KOPT-K1 (cell line): Measurements from ENCODE around the gene PRXL2C.
"Not testable (repeated sequence)": the region's sequence is repeated elsewhere in the genome, so short reads cannot be mapped to it uniquely, and the experiment has no call there.

Experiments used
- H3K27ac ChIP-seq: fragments of 200-600 bp; sonication (generic); 2 replicates; pipeline ENCODE4 v1.5.1; 2016; ENCODE audit warnings: antibody characterized with exemption, mild to moderate bottlenecking, low read depth, low read length; ENCODE audit not compliant: poor library complexity, severe bottlenecking
- H3K36me3 ChIP-seq: fragments of 200-600 bp; sonication (generic); 2 replicates; pipeline ENCODE4 v1.5.1; 2017; ENCODE audit warnings: antibody characterized with exemption, mild to moderate bottlenecking, low read length, moderate library complexity; ENCODE audit not compliant: insufficient read depth
- H3K9me3 ChIP-seq: fragments of 200-600 bp; sonication (generic); 2 replicates; pipeline ENCODE4 v1.5.1; 2017; ENCODE audit warnings: antibody characterized with exemption, low read length, mild to moderate bottlenecking; ENCODE audit not compliant: insufficient read depth, poor library complexity, severe bottlenecking

PRXL2C gene

DNA sequence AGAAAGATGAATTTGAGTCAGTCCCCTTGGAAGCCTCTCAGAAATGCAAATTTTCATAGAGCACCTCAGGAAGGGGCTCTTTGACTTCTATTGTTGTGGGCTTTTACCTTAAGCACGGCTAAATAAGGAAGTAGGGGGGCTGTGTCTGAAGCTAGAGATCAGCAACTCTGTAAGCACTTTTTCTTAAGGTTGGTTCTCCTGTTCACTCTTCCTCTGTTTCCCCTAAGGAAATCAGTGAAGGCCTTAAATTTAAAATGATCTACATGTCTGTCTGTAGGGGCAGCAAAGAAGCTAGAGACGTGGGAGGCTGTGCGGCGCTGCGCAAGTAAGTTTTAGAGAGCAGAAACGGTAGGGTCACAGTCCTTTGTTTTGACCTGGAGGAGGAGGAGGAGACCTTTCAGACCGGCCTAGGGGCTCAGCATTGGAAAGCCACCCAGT is 34.3 kb downstream of the PRXL2C start:
- Histone ChIP-seq H3K36me3 (no peaks in the 10 kb centered on the region), H3K9me3 (no peaks in the 10 kb centered on the region), H3K27ac (no peak overlapping the region)

DNA sequence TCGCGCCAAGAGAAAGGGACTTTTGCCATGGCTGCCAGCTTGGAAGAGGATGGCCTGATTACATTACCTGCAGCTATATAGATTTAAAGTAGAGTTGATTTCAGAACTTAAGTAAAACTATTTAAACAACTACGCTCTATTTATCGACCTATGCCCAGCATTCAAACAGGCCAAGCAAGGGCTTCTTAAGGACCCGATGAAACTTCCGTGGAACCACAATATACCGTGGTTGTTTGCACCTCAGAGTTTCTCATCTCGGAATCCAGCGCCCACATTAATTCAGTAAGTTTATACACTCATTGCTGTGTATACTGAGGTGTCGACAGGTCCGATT is 35.0 kb downstream of the PRXL2C start:
- no peak overlapping the region for H3K27ac ChIP-seq
- no peaks in the 10 kb centered on the region for H3K36me3 ChIP-seq
- H3K9me3 ChIP-seq, result no peaks in the 10 kb centered on the region

DNA sequence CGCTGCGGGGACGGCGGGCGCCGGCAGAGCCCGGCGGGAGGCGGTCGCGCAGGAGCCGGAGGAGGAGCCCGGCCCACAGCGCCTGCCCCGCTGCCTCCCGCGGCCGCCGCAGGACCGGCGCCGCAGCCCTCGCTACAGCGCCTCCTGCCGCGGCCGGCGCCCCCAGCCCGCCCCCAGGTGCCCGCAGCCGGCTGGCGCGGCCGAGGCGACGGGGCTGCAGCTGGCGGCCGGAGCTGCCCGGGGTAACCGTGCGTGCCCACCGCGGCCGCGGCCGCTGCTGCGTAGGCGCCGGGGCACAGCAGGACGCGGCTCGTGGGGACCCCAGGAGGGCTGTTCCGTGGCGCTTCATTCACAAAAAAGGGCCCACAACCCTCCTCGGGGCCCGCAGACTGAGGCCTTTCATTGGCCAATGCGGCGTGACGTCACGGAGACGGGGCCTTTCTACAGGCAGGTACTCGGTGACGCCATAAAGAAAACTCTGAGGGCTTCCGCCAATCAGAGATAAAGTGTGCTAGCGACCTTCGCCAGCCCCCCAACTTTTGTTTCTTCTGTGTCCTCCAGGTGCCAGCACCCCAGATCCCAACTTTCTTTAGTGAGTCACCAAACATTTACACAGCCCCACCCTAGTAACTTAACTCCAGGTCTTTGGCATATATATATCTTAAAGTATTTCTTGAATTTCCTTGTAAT is 35.5 kb downstream of the PRXL2C start, which contains the start of gene CDC14B:
Gene CDC14B, minus strand, starts transcription at position 353 of the 690 bp plus-strand sequence. CDS start 465 bp downstream, outside the sequence.
- Histone ChIP-seq H3K36me3 (no peaks in the 10 kb centered on the region), H3K27ac (no peak within 1 kb of the TSS), H3K9me3 (no peaks in the 10 kb centered on the region)

DNA sequence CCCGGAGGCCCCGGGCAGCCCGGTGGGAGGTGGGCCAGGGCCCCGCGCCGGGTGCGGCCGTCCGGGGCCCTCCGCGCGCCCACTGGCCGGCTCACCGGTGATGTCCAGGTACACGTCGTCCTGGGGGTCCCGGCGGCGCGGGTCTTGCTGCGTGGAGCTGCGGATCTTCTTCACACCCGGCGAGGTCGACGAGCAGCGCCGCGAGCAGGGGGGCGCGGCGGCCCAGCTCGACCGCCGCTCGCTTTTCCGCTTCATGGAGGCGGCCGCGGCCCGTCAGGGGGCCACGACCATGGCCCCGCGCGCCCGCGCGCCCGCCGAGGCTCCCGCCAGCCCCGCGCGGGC is 36.0 kb downstream of the PRXL2C start:
- Histone ChIP-seq H3K36me3 (no peaks in the 10 kb centered on the region), H3K9me3 (no peaks in the 10 kb centered on the region), H3K27ac (no peak overlapping the region)

DNA sequence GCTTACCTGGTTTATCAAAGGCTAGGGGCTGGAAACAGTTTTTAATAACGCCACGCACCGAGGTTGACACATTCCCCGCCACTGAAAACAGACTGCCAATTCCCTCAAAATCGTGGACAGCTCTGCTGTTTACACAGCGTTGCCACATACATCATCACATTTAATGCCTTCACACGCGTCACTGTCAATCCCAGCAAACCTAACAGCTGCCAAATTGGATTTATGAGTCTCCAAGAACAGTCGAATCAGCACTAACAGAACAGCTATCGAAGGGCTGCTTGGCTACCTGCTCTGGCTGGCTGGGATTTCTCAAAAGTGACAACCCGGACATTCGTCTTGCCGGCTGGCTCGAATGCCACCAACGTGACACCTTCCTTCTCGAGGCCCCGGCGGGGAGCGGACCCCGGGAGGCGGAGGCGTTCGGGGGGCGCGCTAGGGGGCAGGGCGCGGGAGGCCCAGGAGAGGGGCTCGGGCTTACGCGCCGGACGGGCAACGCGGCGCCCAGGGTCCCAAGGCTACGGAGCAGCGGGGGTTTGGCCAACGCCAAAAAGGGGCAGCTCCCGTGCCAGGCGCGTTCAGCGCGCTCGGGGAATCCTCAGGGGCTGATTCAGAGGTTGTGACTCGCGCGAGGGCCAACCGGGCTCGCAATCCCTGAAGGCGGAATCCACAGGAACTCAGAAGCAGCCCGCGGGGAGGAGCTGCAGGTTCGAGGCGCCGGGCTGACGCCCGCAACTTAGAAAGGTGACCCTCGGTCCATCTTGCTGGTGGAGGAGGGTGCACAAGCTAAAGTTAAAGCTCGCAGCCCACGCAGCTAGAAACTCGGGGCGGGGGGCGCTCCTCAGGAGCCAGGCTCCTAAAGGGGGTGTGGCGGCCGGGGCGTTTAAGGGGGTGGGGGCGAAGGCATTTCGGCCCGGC is 36.7 kb downstream of the PRXL2C start:
- Histone ChIP-seq H3K9me3 (no peaks in the 10 kb centered on the region), H3K27ac (no peak overlapping the region), H3K36me3 (no peaks in the 10 kb centered on the region)

DNA sequence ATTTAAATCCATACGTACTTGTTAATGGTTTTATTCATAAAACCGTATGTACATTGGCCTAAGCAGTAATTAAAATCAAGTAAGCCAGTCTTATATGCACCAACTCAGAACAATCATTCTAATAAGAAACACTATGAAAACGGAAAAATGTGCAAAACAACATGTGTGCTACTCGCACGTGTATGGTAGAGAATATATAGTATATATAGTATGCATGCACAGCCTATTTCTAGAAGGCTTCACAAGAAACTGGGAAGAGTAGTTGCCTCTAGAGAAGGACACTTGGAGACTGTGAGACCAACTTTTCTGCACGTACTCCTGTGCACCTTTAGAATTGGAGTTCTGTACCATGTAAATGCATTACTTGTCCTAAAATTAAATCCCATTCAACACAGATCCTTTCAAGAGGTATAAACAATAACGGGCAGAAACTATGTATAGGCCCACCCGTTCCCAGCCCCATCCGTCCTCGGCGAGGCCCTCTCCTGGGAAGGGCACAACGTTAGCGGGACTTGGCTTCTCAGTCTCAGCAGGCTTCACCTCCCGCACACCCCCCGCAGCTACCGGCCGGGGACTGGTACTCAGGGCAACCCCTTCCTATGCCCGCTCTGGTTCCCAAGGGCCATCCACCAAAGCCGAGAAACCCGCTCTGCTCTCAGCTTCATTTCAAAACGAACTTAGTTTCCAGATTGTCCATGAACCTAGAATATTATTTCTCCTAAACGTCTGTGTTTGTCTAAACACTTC is 37.5 kb downstream of the PRXL2C start:
- Histone ChIP-seq H3K27ac (no peak overlapping the region), H3K9me3 (no peaks in the 10 kb centered on the region), H3K36me3 (no peaks in the 10 kb centered on the region)

DNA sequence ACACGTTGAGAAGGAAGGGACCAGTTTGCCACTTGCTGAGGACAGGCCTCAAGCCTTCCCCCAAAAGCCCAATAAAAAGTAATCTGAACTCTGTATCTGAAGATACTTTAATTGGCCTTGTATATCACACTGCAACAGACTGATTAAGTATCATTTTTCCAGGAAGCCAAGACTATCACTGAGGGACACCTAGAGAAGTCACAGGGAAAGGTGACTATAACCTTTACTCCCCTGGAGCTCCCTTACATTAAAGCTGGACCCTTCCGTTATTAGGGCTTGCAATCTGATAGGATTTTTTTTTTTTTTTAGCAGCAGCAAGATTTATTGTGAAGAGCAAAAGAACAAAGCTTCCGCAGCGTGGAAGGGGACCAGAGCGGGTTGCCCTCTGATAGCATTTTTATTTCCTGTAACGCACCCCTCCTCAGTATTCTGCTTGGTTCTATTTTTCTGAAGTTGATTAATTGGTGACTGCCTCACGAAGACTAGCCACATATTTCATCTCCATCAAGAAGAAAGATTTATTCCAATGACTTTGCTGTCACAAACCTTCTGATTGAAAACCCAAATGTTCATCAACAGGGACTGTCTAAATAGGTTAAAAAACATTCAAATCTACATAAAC is 38.2 kb downstream of the PRXL2C start:
- Histone ChIP-seq H3K27ac (no peak overlapping the region), H3K36me3 (no peaks in the 10 kb centered on the region), H3K9me3 (no peaks in the 10 kb centered on the region)

DNA sequence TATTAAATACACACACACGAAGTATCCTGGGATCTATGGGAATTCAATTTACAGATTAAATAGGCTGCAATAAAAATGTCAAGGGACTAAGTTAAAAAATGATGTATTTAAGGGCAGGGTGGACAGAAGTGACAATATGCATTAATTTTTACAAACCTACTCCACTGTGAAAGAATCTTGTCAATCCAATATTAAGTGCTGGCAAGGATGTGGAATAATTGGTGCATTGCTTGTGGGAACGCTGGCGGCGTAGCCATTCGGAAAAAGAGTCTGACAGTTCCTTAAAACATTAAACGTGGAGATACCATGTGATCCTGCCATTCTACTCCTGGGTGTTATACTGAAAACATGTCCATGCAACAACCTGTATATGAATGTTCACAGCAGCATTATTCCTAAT is 39.7 kb downstream of the PRXL2C start:
- H3K9me3 ChIP-seq, result no peaks in the 10 kb centered on the region
- H3K27ac ChIP-seq, result no peak overlapping the region
- no peaks in the 10 kb centered on the region for H3K36me3 ChIP-seq

DNA sequence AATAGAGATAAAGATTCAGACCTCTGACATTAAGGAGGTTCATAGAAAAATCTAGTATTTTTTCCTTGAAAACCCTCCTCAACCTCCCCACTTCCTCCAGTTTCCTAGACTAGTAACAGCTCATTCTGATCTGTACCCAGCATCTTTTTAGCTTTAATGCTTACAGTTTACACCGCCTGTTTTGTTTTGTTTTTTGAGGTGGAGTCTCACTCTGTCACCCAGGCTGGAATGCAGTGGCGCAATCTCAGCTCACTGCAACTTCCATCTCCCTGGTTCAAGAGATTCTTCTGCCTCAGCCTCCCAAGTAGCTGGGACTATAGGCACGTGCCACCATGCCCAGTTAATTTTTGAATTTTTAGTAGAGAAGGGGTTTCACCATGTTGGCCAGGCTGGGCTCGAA is 40.5 kb downstream of the PRXL2C start:
- H3K9me3 ChIP-seq, H3K27ac ChIP-seq, H3K36me3 ChIP-seq: not testable (repeated sequence)

DNA sequence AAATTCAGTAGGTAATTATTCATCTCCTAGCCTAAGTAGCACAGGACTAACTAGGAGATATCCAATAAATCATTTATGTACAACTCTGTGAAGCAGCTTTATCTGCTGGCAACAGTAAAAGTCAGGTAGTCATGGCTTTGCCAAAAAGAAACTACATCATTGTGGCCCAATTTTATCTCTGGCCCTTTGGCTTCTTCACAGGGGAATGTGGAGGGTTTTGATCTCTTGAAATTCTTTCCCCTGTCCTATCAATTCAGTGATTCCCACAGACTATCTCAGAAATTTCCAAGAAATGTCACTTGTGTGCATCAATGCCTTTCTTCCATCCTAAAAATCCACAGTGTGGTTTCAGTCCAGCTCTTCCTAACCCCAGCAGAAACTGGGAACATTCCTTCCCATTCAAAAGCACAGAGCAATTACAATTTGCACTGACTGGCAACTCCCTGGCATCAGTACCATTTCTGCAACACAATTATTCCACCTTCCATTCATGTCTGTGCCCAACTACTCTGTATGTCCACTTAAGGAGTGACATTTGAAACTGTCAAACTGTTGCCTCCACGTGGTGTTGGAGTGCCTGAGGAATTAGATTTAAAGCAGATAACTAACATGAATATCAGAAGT is 42.0 kb downstream of the PRXL2C start:
- Histone ChIP-seq H3K36me3 (no peaks in the 10 kb centered on the region), H3K9me3 (no peaks in the 10 kb centered on the region), H3K27ac (no peak overlapping the region)

DNA sequence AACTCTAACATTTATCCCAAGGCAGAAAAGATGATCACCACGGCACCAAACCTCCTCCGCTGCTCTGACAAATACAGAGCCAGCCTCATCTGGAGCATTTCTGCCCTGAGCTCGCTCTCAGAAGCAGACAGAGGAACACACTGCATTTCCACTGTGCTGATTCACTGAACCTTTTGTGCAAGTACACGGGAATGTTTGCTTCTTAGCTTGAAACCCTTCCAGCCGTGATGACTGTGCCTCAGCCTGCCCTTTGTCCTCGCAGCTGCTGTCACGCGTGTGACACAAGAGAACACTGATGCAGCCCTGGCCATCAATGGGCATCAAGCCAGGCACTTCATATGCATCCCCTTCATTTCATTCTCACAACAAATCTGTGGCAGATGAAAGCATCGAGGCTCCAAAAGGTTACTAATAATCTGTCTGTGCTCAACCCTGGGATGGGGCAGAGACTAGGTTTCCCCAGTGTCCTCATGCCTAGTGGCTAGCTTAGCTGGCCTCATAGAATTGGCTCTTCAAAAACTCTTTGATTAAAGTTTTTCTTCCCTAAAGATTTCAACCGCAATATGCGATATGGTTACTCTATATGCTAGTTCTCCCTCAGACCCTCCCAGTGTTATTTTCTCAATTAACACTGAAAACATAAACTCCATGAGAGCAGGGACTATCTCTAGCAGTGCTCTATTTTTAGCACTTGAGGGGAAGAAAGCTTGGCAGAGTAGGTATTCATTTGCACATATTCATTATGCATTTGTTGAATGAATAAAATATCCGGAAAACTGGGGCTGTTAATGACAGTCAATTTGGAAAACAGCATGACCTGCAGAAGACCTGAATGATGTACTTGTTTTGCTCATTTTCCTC is 42.8 kb downstream of the PRXL2C start:
- Histone ChIP-seq H3K36me3 (no peaks in the 10 kb centered on the region), H3K27ac (no peak overlapping the region), H3K9me3 (no peaks in the 10 kb centered on the region)

DNA sequence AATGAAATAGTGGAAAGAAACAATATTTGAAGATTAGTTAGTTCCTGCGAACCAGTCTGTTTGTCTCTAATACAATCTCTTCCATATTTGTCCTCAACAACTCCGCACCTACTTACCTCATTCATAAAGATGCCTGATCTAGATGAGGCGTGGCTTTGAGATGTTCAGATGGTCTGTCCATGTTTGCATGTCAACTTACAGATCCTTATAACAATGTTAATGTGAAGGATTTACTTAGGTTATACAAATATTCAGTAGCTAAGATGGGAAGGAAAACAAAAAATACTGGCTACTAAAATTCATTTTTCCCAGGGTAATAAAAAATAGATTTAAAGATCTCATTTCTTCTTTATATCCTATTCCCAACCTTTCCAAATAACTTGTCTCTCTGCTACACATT is 43.8 kb downstream of the PRXL2C start:
- no peaks in the 10 kb centered on the region for H3K36me3 ChIP-seq
- H3K9me3 ChIP-seq, result no peaks in the 10 kb centered on the region
- H3K27ac ChIP-seq, result no peak overlapping the region

DNA sequence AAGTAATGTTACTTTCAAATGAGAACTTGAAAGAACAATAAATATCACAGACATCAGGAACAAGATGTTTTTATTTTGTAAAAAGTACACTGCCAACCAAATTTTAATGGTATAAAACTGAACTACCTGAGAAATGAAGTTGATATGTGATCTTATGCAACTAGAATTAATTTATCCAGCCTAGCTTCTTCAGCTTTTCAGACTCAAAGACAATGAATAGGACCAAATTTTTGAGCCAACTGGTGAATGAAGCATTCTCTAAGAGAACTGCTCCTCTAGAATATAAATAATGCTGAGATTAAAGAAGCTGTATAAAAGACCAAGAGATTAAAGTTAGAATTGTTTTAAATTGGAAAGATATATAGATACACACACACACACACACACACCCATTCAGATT is 45.4 kb downstream of the PRXL2C start:
- Histone ChIP-seq H3K36me3 (no peaks in the 10 kb centered on the region), H3K9me3 (no peaks in the 10 kb centered on the region), H3K27ac (no peak overlapping the region)

DNA sequence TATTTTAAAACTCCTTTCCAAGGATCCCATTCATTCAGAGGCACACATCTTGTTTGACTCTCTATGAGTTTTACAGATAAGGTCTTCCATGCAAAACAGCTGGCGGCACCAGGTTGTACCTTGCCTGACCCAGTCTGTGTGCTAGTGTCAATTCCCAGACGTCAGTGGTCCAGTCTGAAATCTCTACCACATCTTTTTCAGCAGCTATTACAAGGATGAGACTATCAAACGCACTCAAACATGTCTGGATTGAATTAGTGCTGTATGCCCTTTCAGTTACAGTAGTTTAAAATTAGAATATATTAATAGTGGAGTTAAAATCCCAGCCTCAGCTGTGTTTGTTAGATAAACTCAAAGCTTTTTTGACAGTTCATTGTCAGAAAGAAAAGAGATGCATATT is 47.1 kb downstream of the PRXL2C start:
- Histone ChIP-seq H3K9me3 (no peaks in the 10 kb centered on the region), H3K36me3 (no peaks in the 10 kb centered on the region), H3K27ac (no peak overlapping the region)
